ENCODE results near the gene MTOR. TPM values are rescaled to one million over a fixed set of nuclear protein-coding genes. Genes with fewer than 3 reads are reported as not detected.

Gene MTOR
- total and polyA plus RNA-seq, 2 of the 8 experiments (the other 6 are each of a cell fraction or from before 2014, with no cell fraction given) = 44.2 to 76.8 TPM

DNA sequence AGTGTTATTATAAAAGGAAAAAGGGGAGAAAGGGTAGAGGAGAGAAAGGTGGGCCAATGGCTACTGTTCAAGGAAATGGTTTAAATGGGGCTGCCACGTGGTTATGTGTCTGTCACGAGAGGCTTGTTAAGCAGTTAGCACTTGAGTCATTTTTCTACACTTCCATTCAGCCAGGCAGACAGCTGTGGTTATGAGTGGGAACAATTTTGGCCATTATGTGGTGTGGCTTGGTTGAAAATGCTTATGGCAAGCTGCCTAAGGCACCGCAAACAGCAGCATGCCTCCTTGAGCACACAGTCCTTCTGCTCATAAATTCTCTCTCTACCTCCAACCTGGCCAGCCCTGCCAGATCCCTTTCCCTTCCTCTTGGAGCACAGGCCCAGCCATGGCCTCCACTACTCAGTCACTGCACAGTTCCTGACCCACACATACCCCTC lies 199.4 kb downstream of the MTOR start:
- H3K23me2 ChIP-seq (ENCODE audit: low read depth, low read length) = peaks cover 14% of the 10 kb centered on the region
- H2BK120ac ChIP-seq (replicated peaks; ENCODE audit: low read depth, low read length) = no peak overlapping the region
- no peak overlapping the region for H2BK15ac ChIP-seq (ENCODE audit: low read length)
- FAIRE-seq (no peak), DNase-seq (ENCODE audit: low read depth in 1 of 2, low spot score in 2 of 2) (no peak)
- no peak overlapping the region for H4K8ac ChIP-seq (ENCODE audit: extremely low read depth, insufficient read depth, low read length)
- no peaks in the 10 kb centered on the region for H3K9me3 ChIP-seq (ENCODE audit: insufficient read depth in 2 of 2, low read depth in 1 of 2, low read length in 1 of 2)
- H3K4me1 ChIP-seq (replicated peaks in 1 of 4; ENCODE audit: control insufficient read depth in 3 of 4, insufficient read depth in 4 of 4, low read length in 3 of 4) = peaks cover 0 to 12% (median 3%) of the 10 kb centered on the region in 4 experiments; a peak in 4 of 7 replicates
- ChIA-PET CTCF (ENCODE audit: partially characterized antibody) (interaction anchor here (0.6 to 8.6 kb wide), 6 partner anchors 10 to 620 kb away, joined by 3 to 115 read pairs (median 4); no protein-coding TSS in a partner anchor), POLR2A (ENCODE audit: partially characterized antibody) (interaction anchor here (0.8 to 6.5 kb wide), 5 partner anchors 11 to 88 kb away, joined by 3 to 44 read pairs (median 7); no protein-coding TSS in a partner anchor)
- H4K91ac ChIP-seq (replicated peaks; ENCODE audit: insufficient read length, low read length) = no peak overlapping the region
- H2AFZ ChIP-seq (ENCODE audit: low read length) = no peak overlapping the region
- H3K79me1 ChIP-seq (ENCODE audit: low read depth, low read length) = peaks cover 9% of the 10 kb centered on the region
- H2AK5ac ChIP-seq (ENCODE audit: low read depth, low read length) = no peak overlapping the region
- H3K79me2 ChIP-seq (ENCODE audit: control insufficient read depth in 1 of 2, insufficient read depth in 2 of 2, low read length in 2 of 2) = peaks cover 0 to 16% of the 10 kb centered on the region in 2 experiments; a peak in 2 of 4 replicates
- no peak overlapping the region for H2BK12ac ChIP-seq (ENCODE audit: low read depth, low read length)
- no peak overlapping the region for H3K56ac ChIP-seq (replicated peaks; ENCODE audit: insufficient read length, low read depth, low read length)
- no peak overlapping the region for H3K4me3 ChIP-seq (ENCODE audit: extremely low read depth in 1 of 4, insufficient read depth in 2 of 4, low read depth in 3 of 4, low read length in 4 of 4)
- H3K18ac ChIP-seq (ENCODE audit: extremely low read depth, low read length) = no peak overlapping the region
- H3K14ac ChIP-seq (ENCODE audit: insufficient read length) = no peak overlapping the region
- no peak overlapping the region for H3K4ac ChIP-seq (replicated peaks; ENCODE audit: insufficient read length, low read depth, low read length)
- peaks cover 0 to 5% of the 10 kb centered on the region in 2 experiments for H4K20me1 ChIP-seq (replicated peaks in 1 of 2; ENCODE audit: control insufficient read depth in 1 of 2, insufficient read depth in 2 of 2, low read length in 2 of 2)
- no peak overlapping the region for H2BK20ac ChIP-seq (ENCODE audit: low read length)
- peaks cover 9 to 30% (median 24%) of the 10 kb centered on the region in 4 experiments for H3K36me3 ChIP-seq (ENCODE audit: control insufficient read depth in 2 of 4, insufficient read depth in 4 of 4, low read length in 3 of 4)
- no peak overlapping the region for H3K23ac ChIP-seq (ENCODE audit: insufficient read length)
- WGBS, 2 experiments (ENCODE audit: extremely low coverage in 1 of 2, insufficient coverage in 1 of 2, insufficient read length in 1 of 2, insufficient replicate concordance in 2 of 2, low coverage in 1 of 2, low lambda C conversion rate in 2 of 2, missing lambda C conversion rate in 1 of 2) = 95% methylated on average over 3 of the region's 3 CpGs; no CpG with 5 or more reads in 1 of the 2 experiments
- no peak overlapping the region for H4K5ac ChIP-seq (ENCODE audit: insufficient read length, low read depth, low read length)
- no peak overlapping the region for H3K4me2 ChIP-seq (ENCODE audit: insufficient read depth in 1 of 2, low read depth in 2 of 2, low read length in 2 of 2)
- 0 out of 2 replicates have a peak overlapping the region, but pooled peaks have one; percentile 12 for H2BK5ac ChIP-seq (ENCODE audit: low read depth, low read length)
- no peak overlapping the region for H3K27ac ChIP-seq (ENCODE audit: low read depth, low read length)
- no peak overlapping the region for H3K9ac ChIP-seq (replicated peaks in 1 of 4; ENCODE audit: extremely low read depth in 1 of 4, low read depth in 3 of 4, low read length in 3 of 4)
- no peaks in the 10 kb centered on the region; a peak in 1 of 7 replicates for H3K27me3 ChIP-seq (replicated peaks in 1 of 4; ENCODE audit: control insufficient read depth in 3 of 4, extremely low read depth in 1 of 4, insufficient read depth in 3 of 4, low read length in 3 of 4)
- TF ChIP-seq, protein P1, sequence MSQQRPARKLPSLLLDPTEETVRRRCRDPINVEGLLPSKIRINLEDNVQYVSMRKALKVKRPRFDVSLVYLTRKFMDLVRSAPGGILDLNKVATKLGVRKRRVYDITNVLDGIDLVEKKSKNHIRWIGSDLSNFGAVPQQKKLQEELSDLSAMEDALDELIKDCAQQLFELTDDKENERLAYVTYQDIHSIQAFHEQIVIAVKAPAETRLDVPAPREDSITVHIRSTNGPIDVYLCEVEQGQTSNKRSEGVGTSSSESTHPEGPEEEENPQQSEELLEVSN (IDR thresholded peaks at IDR 0.05) = no peak
- TF ChIP-seq, protein P2, sequence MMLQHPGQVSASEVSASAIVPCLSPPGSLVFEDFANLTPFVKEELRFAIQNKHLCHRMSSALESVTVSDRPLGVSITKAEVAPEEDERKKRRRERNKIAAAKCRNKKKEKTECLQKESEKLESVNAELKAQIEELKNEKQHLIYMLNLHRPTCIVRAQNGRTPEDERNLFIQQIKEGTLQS (IDR thresholded peaks at IDR 0.05; ENCODE audit: insufficient read depth, low read depth, low read length) = no peak

All from H1 (cell line).